RWPE2 (cell line): ENCODE measurements around the gene NTRK2.

Experiments used
- ATAC-seq: fragments of 200-7000 bp; cut with Tn5 transposase; 3 replicates; pipeline ENCODE4 v1.9.1; 2021; ENCODE audit warnings: low read depth
- DNase-seq: peaks from one replicate; pipeline ENCODE4 v3.0.0-alpha.2; 2020; ENCODE audit warnings: low spot score
- H3K27ac ChIP-seq: fragments of 450-650 bp; 2 replicates; pipeline ENCODE4 v1.5.1; 2017; ENCODE audit warnings: mild to moderate bottlenecking; ENCODE audit not compliant: poor library complexity, severe bottlenecking
- H3K27me3 ChIP-seq: fragments of 250-450 bp; sonication (Bioruptor Pico); 2 replicates; pipeline ENCODE4 v1.5.1; 2021; ENCODE audit warnings: mild to moderate bottlenecking, moderate library complexity; ENCODE audit not compliant: insufficient read depth, poor library complexity, severe bottlenecking
- H3K36me3 ChIP-seq: fragments of 250-450 bp; sonication (Bioruptor Pico); 2 replicates; pipeline ENCODE4 v1.5.1; 2020; ENCODE audit warnings: low read depth, mild to moderate bottlenecking, moderate library complexity
- H3K4me1 ChIP-seq: fragments of 250-450 bp; sonication (Bioruptor Pico); 2 replicates; pipeline ENCODE4 v1.5.1; 2021; ENCODE audit warnings: mild to moderate bottlenecking, moderate library complexity; ENCODE audit not compliant: insufficient read depth, poor library complexity, severe bottlenecking
- H3K4me3 ChIP-seq: fragments of 250-450 bp; sonication (Bioruptor Pico); 2 replicates; pipeline ENCODE4 v1.5.1; 2021; ENCODE audit warnings: mild to moderate bottlenecking, moderate library complexity; ENCODE audit not compliant: severe bottlenecking
- H3K9me3 ChIP-seq: fragments of 250-450 bp; sonication (Bioruptor Pico); 2 replicates; pipeline ENCODE4 v1.5.1; 2021; ENCODE audit warnings: mild to moderate bottlenecking, moderate library complexity; ENCODE audit not compliant: severe bottlenecking
- CTCF ChIP-seq: fragments of 450-650 bp; IDR thresholded peaks from one replicate; pipeline ENCODE4 v1.5.1; 2017; ENCODE audit warnings: mild to moderate bottlenecking, moderate library complexity; ENCODE audit not compliant: poor library complexity, severe bottlenecking

Gene NTRK2

GRCh38 chr9:84807870-84808390 lies 138.4 kb downstream of the NTRK2 start:
- H3K4me1 ChIP-seq: no peaks in the 10 kb centered on the region
- DNase-seq (no peak), ATAC-seq (no peak)
- H3K9me3 ChIP-seq: no peaks in the 10 kb centered on the region
- no peak for TF ChIP-seq CTCF
- no peak overlapping the region for H3K27ac ChIP-seq
- H3K27me3 ChIP-seq: no peaks in the 10 kb centered on the region
- no peaks in the 10 kb centered on the region for H3K36me3 ChIP-seq
- no peak overlapping the region for H3K4me3 ChIP-seq

GRCh38 chr9:84808416-84808815 lies 138.9 kb downstream of the NTRK2 start:
- Histone ChIP-seq H3K9me3 (no peaks in the 10 kb centered on the region), H3K4me3 (no peak overlapping the region), H3K27me3 (no peaks in the 10 kb centered on the region), H3K36me3 (no peaks in the 10 kb centered on the region), H3K27ac (no peak overlapping the region), H3K4me1 (no peaks in the 10 kb centered on the region)
- DNase-seq: no peak
- ATAC-seq: no peak
- TF ChIP-seq CTCF: no peak

GRCh38 chr9:84811072-84811750 lies 141.7 kb downstream of the NTRK2 start:
- no peaks in the 10 kb centered on the region for H3K36me3 ChIP-seq
- no peak for DNase-seq
- no peaks in the 10 kb centered on the region for H3K27me3 ChIP-seq
- TF ChIP-seq CTCF: no peak
- no peaks in the 10 kb centered on the region for H3K4me1 ChIP-seq
- no peak overlapping the region for H3K4me3 ChIP-seq
- ATAC-seq: no peak
- no peaks in the 10 kb centered on the region for H3K9me3 ChIP-seq
- H3K27ac ChIP-seq: no peak overlapping the region

GRCh38 chr9:84811751-84812074 lies 142.2 kb downstream of the NTRK2 start:
- no peak for TF ChIP-seq CTCF
- Histone ChIP-seq H3K4me3 (no peak overlapping the region), H3K36me3 (no peaks in the 10 kb centered on the region), H3K27me3 (no peaks in the 10 kb centered on the region), H3K4me1 (no peaks in the 10 kb centered on the region), H3K9me3 (no peaks in the 10 kb centered on the region), H3K27ac (no peak overlapping the region)
- ATAC-seq: no peak
- no peak for DNase-seq

GRCh38 chr9:84812355-84812754 lies 142.8 kb downstream of the NTRK2 start:
- no peak for ATAC-seq
- no peak for TF ChIP-seq CTCF
- no peak for DNase-seq
- no peak overlapping the region for H3K27ac ChIP-seq
- H3K27me3 ChIP-seq: no peaks in the 10 kb centered on the region
- H3K4me1 ChIP-seq: no peaks in the 10 kb centered on the region
- no peak overlapping the region for H3K4me3 ChIP-seq
- no peaks in the 10 kb centered on the region for H3K36me3 ChIP-seq
- no peaks in the 10 kb centered on the region for H3K9me3 ChIP-seq
